ENCODE data around the gene HIGD1C.
"Not testable (repeated sequence)": the region's sequence is repeated elsewhere in the genome, so short reads cannot be mapped to it uniquely, and the experiment has no call there.

The HIGD1C gene

DNA sequence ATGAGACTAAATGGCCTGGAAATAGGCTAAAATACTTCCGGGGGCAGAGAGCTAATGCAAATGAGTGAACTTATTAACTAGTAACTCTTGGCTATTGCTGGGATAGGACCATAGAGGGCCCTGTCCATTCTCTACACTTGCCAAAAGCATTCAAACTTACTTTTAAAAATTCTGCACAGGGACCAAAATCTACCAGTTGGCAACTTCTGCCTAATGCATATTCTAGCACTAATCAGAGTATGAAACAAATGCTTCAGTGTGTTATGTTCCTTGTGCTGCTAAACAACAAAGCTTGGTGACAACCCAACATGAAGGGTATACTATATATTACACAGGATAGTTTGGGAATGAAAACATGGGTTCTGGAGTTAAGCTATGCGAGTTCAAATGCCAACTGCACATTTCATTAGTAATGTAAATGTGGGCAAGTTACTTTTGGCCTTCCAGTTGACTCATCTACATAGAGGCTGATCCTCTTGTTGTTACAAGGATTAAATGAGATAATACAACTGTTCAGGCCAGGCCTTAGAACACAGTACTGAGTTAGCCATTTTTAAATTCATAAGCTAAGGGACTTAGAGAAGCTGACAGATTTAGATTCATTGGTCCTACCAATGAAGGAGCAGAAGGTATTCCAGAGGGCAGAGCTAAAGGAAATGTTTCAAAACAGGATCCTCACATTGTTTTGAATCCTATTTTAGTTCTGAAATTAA lies 32.4 kb downstream of the HIGD1C start:
- DNase-seq (ENCODE audit: low spot score), result no peak

DNA sequence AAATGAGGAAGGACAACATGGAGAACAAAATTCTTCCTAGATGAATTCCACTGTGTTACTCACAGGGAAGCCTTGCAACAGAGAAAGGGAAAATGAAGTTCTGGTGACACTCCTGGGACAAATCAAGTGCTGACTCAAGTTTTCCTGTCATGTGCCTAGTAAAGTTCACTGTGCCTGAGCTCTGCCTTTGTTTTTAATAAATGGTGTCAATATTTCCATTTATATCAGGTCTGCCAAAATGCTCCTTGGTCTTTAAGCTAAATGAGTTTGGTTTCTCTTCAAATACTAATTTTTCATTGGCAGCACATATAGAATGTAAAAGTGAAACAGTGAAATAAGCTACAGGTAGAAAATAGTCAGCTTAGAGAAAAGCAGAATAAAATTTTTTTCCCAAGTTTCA lies 33.0 kb downstream of the HIGD1C start:
- DNase-seq (ENCODE audit: low spot score), result no peak

GRCh38 chr12:50986966-50987737 lies 34.8 kb downstream of the HIGD1C start:
- DNase-seq (ENCODE audit: low spot score), result peak; percentile 56

DNA sequence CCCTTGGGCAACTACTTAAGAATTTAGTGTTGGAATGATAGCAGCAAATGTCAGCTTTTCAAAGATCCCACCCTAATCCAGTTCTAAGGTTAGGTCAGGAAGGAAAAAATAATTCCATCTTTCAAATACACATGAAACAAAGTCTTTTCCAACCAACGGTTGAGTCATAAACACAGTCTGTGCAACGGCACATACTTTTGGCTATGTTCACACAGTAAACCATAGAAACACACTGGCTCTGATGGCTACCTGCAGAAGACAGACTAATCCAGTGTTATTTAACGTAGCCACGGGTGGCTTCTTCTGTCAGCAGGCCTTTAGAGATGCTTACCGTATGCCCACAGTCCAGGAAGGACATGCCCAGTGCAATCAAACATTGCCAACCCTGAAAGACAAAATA lies 35.7 kb downstream of the HIGD1C start:
- DNase-seq (ENCODE audit: low spot score), result no peak

GRCh38 chr12:50988871-50989270 lies 36.5 kb downstream of the HIGD1C start:
- no peak for DNase-seq (ENCODE audit: low spot score)

- DNase-seq (ENCODE audit: low spot score), result no peak
Observed at GRCh38 chr12:50990147-50990727, 37.9 kb downstream of the HIGD1C start.

GRCh38 chr12:50990791-50991190 lies 38.4 kb downstream of the HIGD1C start:
- no peak for DNase-seq (ENCODE audit: low spot score)

DNA sequence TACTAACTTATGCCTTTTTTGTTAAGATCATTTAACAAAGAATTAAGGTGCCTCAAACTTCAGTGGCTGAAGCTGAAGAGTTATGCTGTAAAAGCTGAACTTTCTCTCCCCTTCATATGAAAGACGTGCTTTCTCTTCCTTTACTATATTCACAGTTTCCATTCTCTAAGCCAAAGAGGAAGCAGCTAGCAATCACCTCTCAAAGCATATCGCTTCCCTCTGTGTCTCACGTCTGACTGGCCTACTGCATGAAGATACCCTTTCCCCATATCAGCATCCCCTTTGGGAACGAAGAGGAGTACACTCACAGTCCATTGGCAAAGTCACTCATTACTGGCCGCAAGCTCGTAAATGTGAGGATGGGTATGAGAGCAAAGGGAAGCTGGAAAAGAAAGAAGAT lies 38.9 kb downstream of the HIGD1C start:
- DNase-seq (ENCODE audit: low spot score), result no peak

GRCh38 chr12:50992819-50993218 lies 40.5 kb downstream of the HIGD1C start:
- DNase-seq (ENCODE audit: low spot score), result no peak

GRCh38 chr12:50999093-50999492 lies 46.7 kb downstream of the HIGD1C start:
- no peak for DNase-seq (ENCODE audit: low spot score)

GRCh38 chr12:51000245-51000644 lies 47.9 kb downstream of the HIGD1C start:
- DNase-seq (ENCODE audit: low spot score), result no peak

DNA sequence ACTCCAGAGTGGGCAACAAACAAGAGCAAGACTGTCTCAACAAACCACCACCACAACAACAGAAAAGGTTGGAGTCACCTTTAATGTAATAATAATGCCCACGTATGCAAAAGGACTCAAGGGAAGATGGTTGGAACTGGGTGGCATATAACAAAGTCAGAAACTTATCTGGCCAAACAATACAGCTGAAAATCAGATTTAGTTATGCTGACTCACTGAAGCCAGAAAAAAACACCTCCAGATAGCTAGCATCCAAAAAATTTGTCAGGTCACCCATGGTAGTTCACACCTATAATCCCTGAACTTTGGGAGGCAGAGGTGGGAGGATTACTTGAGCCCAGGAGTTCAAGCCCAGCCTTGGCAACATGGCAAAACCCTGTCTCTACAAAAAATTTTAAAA lies 49.5 kb downstream of the HIGD1C start:
- DNase-seq (ENCODE audit: low spot score), result no peak

DNA sequence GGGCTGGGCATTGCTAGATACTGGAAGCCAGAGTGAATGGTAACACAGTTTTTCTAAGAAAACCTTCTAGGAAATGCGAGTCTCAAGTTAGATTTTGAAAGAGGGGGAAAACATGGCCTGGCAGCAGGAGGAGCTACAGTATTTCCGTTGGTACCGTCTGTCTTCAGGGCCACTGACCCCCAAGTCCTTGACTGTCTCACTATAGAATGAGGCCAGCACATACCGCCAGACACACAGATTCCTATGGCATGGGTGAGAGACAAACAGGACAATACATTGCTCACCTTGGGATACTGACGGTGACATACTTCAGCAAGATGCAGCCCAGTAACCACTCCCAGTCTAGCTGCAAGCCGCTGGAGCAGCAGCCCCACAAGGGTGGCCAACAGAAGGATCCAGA lies 52.2 kb downstream of the HIGD1C start:
- DNase-seq (ENCODE audit: low spot score), result no peak

- DNase-seq (ENCODE audit: low spot score), result no peak
Observed at GRCh38 chr12:51005030-51005429, 52.7 kb downstream of the HIGD1C start.

- DNase-seq (ENCODE audit: low spot score), result no peak
Observed at GRCh38 chr12:51005671-51006070, 53.3 kb downstream of the HIGD1C start.

- no peak for DNase-seq (ENCODE audit: low spot score)
Observed at GRCh38 chr12:51008329-51009055, 56.1 kb downstream of the HIGD1C start.

- DNase-seq (ENCODE audit: low spot score), result no peak
Observed at GRCh38 chr12:51009056-51009440, 56.7 kb downstream of the HIGD1C start.

DNA sequence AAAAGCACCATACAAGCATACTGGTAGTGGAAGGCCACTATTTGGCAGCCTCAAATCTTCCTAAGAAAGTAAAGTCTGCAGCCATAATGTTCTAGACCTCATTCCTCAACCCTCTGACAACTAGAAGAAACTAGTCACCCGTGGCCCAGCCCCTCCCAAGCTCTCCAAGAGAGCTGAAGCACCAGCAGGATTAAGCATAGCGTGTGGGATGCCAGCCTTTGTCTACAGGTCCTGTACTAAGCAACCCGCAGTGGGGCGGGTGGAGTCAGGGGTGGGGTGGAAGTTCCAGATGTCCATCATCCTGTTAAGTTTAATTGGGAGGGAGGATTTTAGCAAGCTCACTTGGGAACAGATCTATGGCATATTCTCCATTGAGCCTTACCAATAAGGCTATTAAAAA lies 59.6 kb downstream of the HIGD1C start:
- no peak for DNase-seq (ENCODE audit: low spot score)

- no peak for DNase-seq (ENCODE audit: low spot score)
Observed at GRCh38 chr12:51012570-51013236, 60.4 kb downstream of the HIGD1C start.

DNA sequence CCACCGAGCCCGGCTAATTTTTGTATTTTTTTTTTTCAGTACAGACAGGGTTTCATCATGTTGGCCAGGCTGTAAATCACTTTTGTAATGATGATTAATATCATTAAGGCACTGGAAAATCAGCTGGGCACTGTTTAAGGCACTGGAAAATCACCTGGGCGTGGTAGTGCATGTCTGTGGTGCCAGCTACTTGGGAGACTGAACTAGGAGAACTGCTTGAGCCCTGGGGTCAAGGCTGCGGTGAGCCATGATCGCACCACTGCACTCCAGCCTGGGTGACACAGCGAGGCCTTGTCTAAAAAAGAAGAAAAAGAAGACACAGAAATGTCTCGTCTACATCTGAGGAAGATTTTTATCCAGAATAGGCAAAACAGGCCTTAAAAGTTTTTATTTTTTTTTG lies 61.1 kb downstream of the HIGD1C start:
- DNase-seq (ENCODE audit: low spot score), result no peak

- not testable (repeated sequence) for DNase-seq (ENCODE audit: low spot score)
Observed at GRCh38 chr12:51014467-51014866, 62.1 kb downstream of the HIGD1C start.

DNA sequence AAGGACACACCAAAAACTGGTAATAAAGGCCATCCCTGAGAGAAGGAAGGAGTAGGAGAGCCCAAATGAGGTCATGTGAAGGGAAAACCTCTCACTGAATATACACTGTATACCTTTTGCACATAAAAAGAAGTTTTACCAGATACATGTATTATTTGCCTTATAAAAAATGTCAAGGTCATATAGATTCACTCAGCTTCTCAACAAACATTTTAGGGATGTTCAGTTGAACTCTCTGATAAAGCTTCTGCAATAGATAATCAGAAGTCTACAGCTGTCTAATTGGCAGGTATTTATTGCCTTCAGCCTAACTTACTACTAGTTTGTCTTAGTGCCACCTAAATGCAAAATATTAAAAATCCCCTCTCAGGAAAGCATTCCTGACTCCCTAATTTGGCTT lies 65.1 kb downstream of the HIGD1C start:
- no peak for DNase-seq (ENCODE audit: low spot score)
